GM18519 (cell line): Measurements from ENCODE around the gene LLGL2.
"Not testable (repeated sequence)": the region's sequence is repeated elsewhere in the genome, so short reads cannot be mapped to it uniquely, and the experiment has no call there.

ENCODE experiments used
- ATAC-seq: cut with Tn5 transposase; IDR thresholded peaks from one replicate; pipeline ENCODE4 v1.9.1; 2021; ENCODE audit warnings: mild to moderate bottlenecking, moderate library complexity; ENCODE audit not compliant: unreplicated experiment, low FRiP score

Gene LLGL2

DNA sequence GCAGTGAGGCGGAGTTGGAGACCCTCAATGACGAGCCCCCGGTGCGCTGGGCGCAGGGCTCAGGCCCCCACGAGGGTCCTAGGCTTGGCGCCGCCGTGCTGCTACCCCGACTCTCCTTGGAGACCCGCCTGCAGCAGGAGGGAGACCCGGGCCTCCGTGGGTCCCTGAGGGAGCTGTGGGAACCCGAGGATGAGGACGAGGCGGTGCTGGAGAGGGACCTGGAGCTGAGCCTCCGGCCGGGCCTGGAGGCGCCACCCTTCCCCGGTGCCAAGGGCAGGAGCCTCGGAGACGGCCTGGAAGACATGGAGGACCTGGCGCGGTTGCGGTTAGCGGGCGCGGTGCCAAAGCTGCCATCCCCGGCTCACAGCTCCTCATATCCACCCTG is 64.4 kb downstream of the LLGL2 start:
- no peak for ATAC-seq

DNA sequence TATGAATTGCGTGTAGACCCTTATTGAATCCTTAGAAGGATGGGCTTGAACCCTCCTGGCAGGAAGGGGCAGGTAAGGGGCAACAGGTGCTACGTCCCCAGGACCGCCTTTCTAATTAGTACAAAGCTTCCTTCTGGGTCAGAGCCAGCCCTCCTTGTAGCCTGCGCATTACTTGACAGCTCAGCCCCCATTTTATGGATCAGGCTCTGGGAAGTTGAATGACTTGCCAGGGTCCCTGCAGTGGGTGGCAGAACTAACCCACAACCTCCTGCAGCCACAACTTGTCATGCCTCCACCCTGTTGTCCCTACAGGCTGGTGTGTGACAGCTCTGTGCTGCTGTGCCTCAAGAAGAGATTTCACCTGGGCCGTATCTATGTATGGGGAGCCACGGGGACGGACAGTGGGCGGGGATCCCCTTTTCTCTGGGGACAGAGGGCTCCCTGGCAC is 64.8 kb downstream of the LLGL2 start:
- ATAC-seq, result no peak

DNA sequence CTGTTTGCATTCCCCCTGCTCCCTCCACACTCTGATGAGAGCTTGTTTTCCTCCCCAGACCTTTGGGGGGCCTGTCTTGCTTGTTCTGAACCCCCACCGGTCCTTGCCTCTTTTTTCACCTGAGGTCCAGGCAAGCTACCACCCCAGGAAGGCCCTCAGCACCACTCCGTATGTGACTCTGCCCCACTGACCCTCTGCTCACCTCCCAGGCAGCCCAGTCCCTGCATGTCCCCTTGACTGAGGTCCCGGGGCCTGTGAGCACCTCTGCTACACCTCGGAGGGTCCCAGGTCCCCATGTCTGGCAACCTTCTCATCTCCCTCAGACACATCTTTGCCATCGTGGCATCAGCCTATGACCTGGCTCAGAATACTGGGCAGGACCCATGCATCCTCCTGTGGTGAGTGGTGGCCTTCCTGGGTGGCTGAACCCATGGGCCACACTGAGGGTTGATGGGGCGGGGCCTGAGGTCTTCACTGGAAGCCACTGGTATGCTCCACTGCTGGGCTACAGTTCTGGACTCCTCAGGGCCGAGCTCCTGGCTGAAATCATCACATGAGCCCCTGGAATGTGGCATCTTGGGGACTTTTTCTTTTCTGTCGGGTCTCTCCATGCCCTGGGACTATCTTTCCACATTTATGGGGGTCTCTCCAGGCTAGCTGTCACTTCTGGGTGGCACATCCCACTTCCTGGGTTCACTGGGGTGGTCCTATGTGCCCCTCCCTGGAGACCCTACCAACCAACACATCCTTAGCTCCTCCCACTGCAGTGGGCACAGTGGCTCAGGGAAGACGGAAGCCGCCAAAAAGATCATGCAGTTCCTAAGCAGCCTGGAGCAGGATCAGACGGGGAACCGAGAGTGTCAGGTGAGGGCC is 65.6 kb downstream of the LLGL2 start:
- no peak for ATAC-seq

DNA sequence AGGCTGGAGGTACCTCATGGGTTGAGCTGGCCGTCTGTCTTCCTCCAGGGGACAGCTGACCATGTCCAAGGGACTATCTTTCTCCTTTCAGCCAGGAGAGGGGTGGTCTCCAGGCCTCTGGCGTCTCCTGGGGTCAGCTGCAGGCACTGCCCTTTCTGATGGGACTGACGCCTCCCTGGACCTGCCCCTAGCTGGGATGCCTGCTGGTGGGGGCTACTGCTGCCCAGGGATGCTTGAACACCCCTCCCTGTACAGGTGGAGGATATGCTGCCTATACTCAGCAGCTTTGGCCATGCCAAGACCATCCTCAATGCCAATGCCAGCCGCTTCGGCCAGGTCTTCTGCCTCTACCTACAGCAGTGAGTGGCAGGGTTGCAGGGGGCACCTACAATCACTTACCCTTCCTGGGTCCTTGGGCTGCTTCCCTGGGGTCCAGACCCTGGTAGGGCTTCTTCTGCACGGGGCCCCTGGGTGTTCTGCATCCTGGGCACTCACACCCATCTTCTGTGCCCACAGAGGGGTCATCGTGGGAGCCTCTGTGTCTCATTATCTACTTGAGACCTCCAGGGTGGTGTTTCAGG is 66.3 kb downstream of the LLGL2 start:
- no peak for ATAC-seq

DNA sequence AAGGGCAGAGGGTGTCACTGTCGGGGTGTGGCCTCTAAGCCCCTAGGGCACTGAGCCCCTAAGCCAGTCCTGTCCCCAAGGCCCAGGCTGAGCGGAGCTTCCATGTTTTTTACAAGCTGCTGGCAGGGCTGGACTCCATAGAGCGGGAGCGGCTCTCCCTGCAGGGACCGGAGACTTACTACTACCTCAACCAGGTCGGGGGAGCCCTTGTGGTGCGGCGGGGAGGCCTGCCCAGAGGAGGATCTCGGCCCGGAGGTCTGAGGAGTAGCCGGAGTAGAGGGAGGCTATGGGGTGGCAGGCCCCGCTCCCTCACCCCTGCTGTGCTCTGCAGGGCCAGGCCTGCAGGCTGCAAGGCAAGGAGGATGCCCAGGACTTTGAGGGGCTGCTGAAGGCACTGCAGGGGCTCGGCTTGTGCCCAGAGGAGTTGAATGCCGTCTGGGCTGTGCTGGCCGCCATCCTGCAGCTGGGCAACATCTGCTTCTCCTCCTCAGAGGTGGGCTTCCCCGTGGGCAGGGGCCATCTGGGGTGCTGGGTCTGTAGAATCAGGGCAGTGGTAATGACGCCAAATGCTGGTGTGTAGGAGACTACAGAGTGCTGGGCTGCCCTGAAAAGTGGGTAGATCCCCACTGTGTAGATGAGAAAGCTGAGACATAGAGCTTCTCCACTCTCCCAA is 67.0 kb downstream of the LLGL2 start:
- ATAC-seq, result no peak

DNA sequence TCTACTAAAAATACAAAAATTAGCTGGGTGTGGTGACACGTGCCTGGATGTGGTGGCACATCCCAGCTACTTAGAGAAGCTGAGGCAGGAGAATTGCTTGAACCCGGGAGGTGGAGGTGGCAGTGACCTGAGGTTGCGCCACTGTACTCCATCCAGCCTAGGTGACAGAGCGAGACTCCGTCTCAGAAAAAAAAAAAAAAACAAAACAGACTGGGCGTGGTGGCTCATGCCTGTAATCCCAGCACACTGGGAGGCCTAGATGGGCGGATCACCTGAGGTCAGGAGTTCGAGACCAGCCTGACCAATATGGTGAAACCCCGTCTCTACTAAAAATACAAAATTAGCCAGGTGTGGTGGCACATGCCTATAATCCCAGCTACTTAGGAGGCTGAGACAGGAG is 67.9 kb downstream of the LLGL2 start:
- ATAC-seq, result not testable (repeated sequence)

DNA sequence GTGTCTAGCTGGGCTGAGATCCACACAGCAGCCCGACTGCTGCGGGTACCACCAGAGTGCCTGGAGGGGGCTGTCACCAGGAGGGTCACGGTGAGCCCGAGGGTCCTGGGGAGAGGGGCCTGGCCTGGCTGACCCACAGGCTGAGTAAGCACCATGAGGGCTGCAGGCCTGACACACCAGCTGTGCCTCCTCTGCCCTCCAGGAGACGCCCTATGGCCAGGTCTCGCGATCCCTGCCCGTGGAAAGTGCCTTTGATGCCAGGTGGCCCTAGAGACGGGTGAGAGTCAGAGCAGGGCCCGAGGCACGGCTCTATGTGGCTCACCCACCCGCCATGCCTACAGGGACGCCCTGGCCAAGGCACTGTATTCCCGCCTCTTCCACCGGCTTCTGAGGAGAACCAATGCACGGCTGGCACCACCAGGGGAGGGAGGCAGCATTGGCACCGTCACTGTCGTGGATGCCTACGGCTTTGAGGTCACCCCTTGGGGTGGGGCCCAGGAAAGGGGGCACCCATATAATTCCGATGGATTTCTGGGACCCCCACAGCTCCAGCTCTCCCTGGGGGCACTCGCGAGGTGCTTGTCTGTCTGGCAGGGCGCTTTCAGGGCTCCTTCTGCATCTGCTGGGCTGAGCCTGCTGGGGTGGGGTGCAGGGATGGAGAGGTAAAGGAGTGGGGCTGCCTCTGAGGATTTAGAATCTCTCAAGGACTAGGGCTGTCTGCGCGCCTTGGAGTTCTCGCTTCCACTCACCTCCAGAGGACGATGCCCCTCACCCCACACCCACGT is 69.2 kb downstream of the LLGL2 start:
- ATAC-seq, result no peak

DNA sequence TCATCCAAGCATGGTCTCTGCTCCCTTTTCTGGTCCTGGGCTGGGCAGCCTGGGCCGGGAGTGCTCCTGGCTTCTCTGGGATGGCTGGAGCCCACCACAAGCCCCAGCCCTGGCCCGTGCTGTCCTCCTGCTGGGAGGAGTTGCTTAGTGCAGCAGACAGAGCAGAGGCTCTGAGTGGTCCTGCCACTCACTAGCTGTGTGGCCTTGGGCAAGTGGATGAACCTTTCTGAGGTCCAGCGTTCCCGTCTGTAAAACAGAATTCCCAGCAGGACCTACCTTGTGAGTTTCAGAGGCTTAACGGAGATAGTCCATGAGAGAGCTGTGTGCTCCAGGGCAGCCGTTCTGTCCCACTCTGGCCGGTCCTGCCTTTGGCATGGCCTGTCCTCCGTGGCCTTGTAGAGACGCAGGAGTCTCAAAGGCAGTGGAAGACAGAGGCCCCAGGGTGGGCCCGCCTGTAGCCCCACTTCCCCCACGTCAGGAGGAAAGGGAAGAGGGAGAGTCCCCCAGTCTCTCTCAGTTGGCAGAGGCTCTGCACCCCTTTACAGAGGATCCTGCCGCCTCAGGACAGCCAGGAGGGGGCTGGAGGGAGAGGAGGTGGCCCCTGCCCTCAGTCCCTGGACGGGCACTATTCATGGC is 69.9 kb downstream of the LLGL2 start:
- ATAC-seq, result no peak

DNA sequence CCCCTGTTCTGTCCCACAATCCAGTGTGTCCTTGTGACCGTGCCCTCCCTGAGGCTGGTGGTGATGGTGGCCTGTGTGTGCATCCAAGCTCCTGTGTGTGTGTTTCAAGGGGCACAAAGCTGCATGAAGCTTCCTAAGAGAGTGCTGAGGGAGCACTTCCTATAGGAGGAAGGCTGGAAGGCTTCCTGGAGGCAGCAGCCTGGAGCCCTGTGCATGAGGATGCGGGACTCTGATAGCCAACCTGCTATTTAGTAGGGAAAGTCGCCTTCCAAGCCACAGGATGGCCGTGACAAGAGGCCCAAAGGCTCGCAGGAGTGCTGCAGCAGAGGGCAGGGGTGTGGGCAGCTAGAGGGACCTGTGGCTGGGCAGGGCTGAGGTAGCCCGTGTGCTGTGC is 70.4 kb downstream of the LLGL2 start:
- ATAC-seq, result no peak

DNA sequence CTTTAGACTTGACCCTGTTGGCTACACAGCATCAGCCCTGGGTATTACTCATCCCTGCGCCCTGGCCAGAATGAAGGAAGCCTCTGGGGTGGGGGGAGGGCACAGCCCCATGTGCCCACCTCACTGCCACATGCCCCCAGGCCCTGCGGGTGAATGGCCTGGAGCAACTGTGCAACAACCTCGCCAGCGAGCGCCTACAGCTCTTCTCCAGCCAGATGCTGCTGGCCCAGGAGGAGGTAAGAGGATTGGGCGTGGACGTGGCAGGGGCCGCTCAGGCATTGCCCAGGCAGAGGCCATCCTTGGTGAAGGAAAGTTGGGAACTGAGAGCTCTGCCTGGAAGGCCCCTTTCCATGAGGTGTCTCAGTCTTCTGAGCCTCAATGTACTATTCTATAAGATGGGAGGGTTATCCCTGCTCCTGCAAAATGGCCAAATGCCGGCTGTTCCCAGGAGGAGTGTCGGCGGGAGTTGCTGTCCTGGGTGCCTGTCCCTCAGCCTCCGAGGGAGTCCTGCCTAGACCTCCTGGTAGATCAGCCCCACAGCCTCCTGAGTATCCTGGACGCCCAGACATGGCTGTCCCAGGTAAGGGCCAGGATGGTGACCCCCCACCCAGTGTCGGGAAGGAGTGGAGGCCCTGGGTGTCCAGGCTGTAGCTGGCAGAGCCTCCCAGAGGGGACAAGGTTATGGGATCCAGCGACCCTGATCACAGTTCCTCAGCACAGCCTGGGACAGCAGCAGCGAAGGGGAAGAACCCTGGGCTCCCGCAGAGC is 71.0 kb downstream of the LLGL2 start:
- ATAC-seq, result no peak

DNA sequence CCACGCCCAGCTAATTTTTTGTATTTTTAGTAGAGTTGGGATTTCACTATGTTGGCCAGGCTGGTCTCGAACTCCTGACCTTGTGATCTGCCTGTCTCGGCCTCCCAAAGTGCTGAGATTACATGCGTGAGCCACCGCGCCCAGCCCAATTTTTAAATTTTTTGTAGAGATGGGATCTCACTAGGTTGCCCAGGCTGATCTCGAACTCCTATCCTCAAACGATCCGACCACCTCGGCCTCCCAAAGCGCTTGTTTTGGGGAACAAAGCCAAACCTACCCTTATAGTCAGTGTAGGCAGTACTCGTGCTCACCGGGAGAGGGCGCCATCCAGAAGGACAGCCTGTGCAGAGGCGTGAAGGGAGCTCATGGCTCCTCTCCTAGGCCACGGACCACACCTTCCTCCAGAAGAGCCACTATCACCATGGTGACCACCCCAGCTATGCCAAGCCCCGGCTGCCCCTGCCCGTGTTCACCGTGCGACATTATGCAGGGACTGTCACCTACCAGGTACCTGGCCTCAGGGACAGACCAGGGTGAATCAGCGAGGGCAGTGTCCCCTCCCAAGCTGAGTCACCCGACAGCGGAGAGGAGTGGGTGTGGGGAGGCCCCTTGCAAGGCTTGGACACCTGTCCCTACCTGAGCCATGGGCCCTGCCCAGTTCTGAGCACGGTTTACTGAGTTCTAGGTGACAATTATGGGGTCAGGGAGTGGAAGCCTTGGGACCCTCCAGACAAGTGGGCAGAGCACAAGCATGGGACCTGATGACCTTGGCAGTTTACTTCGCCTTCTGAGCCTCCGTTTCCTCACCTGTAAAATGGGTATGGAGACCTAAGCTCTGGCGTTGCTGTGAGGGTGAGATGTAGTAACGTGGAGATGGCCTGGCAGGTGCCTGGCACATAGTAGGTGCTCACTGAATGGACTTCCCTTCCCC is 75.8 kb downstream of the LLGL2 start:
- ATAC-seq, result no peak

DNA sequence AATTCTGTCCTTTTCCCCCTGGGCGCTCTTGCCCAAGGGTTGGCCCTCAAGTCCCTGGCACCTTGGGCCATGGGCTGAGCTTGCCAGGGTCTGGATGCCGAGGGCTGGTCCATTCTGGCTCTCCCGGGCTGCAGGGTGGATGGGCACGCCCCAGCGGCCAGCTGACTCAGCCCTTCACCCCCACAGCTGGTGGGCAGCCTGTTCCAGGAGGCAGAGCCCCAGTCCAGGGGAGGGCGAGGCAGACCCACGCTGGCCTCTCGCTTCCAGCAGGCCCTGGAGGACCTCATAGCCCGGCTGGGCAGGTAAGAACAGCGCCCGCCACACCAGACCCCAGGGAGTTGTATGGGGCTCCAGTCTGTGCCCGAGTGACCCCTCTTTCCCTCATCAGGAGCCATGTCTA is 77.1 kb downstream of the LLGL2 start:
- no peak for ATAC-seq

DNA sequence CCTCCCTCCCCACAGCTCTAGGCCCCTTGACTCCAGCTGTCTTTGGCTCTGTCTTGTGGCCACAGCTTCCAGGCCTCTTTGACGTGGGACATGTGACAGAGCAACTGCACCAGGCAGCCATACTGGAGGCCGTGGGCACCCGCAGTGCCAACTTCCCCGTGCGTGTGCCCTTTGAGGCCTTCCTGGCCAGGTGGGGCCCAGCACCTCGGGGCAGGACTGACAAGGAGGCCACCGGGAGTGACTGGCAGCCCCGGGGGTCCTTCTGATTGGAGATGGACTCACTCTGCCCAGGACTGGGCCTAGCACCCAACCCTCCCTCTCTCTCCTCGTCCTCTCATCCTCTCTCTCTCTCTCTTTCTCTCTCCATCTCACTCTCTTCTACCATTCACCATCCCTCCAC is 77.6 kb downstream of the LLGL2 start:
- no peak for ATAC-seq

DNA sequence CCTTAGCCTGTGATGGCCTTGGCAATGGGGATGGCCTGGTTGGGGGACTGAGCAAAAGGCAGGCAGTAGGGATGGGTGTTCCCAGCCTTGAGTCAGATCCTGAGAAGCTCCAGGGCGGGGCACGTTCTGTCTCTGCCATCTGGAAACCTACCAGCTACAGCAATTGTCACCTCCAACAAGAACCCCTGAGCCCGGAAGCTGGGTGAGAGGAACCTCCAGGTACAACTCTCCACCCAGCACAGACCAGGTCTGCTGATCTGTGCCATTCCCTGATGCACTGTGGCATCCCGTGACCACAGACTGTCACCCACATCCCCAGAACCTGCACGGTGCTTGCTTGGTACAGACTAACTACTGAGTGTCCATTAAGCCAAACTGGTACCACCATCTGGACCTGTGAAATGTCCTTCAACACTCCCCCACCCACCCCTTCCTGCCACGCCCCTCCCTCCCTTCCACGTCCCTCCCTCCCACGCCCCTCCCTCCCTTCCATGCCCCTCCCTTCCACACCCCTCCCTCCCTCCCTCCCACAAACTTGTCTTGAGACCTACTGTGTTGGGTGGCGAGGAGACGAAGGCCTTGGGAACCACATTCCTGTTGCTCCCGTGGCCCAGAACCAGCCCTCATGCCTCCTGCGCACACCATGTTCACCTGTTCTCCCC is 78.7 kb downstream of the LLGL2 start:
- no peak for ATAC-seq

DNA sequence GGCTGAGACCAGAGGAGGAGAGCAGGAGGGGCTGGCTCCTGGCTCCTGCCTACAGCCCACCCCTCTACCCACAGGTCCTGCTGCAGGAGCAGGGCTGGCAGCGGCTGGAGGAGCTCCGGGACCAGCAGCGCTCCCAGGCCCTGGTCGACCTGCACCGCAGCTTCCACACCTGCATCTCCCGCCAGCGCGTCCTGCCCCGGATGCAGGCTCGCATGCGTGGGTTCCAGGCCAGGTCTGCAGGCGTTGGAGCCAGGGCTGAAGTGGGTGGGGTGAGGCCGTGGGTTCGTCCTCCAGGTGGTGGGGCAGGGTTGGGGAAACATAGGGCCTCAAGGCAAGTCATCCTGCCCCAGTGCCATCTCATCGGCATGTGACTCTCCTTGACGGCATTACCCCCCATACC is 80.3 kb downstream of the LLGL2 start:
- no peak for ATAC-seq

DNA sequence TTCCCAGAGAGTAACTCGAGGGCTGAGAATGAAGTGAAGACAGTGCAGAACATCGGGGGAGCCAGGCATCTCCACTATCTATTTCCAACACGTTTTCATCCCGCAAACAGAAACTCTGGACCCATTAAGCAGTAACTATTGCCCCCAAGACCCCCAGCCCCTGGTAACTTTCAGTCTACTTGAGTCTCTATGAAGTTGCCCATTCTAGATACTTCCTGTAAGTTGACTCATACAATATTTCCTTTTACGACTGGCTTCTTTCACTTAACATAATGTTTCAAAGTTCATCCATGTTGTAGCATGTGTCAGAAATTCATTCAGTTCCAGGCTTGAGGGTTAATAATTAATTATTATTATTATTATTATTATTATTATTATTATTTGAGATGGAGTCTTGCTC is 81.6 kb downstream of the LLGL2 start:
- ATAC-seq, result no peak

DNA sequence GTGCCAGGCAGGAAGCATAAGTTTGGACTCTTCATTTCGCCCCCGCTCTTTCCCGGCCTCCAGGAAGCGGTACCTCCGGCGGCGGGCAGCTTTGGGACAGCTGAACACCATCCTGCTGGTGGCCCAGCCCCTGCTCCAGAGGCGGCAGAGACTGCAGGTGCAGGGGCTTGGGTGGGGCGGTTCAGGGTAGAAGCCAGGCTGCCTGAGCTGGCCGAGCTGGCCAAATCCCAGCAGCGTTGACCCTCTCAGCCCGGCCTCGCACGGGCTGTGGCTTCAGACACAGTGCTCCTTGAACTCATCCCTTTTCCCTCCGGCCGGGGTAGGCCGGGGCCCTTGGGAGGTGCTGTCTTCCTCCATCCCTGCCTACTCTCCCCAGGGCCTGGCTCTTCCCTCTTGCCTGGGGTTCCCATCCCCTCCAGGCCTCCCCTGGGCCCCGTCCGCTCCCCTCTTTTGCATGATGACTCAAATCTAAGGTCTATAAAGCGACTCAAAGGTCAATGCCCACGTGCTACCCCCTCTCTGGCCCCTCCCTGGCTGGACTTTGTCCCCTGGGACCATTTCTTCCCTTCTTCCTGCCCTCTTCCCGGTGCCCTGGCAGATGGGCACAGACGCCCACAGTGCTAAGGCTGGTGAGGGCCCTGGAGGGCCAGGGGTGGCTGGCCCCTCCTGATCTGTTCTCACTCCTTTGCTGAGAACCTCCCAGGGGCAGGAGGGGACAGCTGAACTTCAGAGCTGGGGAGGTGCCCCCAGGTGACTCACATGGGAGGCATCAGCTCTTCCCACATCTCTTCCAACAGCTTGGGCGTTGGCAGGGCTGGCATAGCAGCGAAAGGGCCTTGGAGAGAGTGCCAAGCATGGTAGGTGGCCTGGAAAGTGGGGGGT is 84.8 kb downstream of the LLGL2 start:
- ATAC-seq, result no peak
